HG02840 (cell line): ENCODE results near the gene ANKRD40.
"Not testable (repeated sequence)": the region's sequence is repeated elsewhere in the genome, so short reads cannot be mapped to it uniquely, and the experiment has no call there.

Experiments
- ATAC-seq: cut with Tn5 transposase; IDR thresholded peaks from one replicate; pipeline ENCODE4 v1.9.1; 2021; ENCODE audit warnings: mild to moderate bottlenecking, moderate library complexity, moderate number of reproducible peaks; ENCODE audit not compliant: unreplicated experiment, low FRiP score

ANKRD40 gene

GRCh38 chr17:50712641-50713040 lies 4.9 kb upstream of the ANKRD40 start:
- ATAC-seq = no peak

GRCh38 chr17:50710650-50711049 lies 2.9 kb upstream of the ANKRD40 start:
- ATAC-seq = no peak

GRCh38 chr17:50710025-50710424 lies 2.3 kb upstream of the ANKRD40 start:
- ATAC-seq = no peak

GRCh38 chr17:50709053-50709452 lies 1.3 kb upstream of the ANKRD40 start:
- ATAC-seq = not testable (repeated sequence)

- ATAC-seq = no peak
Measured at GRCh38 chr17:50708050-50709000, 611 bp upstream of the ANKRD40 start.

- ATAC-seq = no peak
Measured at GRCh38 chr17:50703162-50703561, 4.6 kb downstream of the ANKRD40 start.

- no peak for ATAC-seq
Measured at GRCh38 chr17:50699410-50699809, 8.3 kb downstream of the ANKRD40 start.

GRCh38 chr17:50697663-50698272 lies 9.9 kb downstream of the ANKRD40 start:
- no peak for ATAC-seq

- ATAC-seq = no peak
Measured at GRCh38 chr17:50697062-50697461, 10.7 kb downstream of the ANKRD40 start.

GRCh38 chr17:50696365-50696879 lies 11.3 kb downstream of the ANKRD40 start:
- ATAC-seq = no peak

- no peak for ATAC-seq
Measured at GRCh38 chr17:50693036-50693682, 14.6 kb downstream of the ANKRD40 start.

- no peak for ATAC-seq
Measured at GRCh38 chr17:50692448-50693035, 15.2 kb downstream of the ANKRD40 start.

GRCh38 chr17:50691550-50692447 lies 15.9 kb downstream of the ANKRD40 start:
- no peak for ATAC-seq

GRCh38 chr17:50690887-50691549 lies 16.7 kb downstream of the ANKRD40 start:
- ATAC-seq = no peak

- ATAC-seq = no peak
Measured at GRCh38 chr17:50689956-50690886, 17.5 kb downstream of the ANKRD40 start.

- ATAC-seq = no peak
Measured at GRCh38 chr17:50689251-50689650, 18.5 kb downstream of the ANKRD40 start.

GRCh38 chr17:50688245-50688644 lies 19.5 kb downstream of the ANKRD40 start:
- no peak for ATAC-seq
